SU-DHL-6 (cell line): Measurements from ENCODE around the gene DNAH17.

Experiments used
- H2AFZ ChIP-seq: fragments of 200-600 bp; sonication (generic); 2 replicates; pipeline ENCODE4 v1.6.1; 2014; ENCODE audit warnings: low read depth, mild to moderate bottlenecking, moderate library complexity, mixed read lengths, antibody characterized with exemption, low read length; ENCODE audit not compliant: severe bottlenecking
- H3F3A ChIP-seq: fragments of 200-600 bp; shearing (Covaris generic); 2 replicates; pipeline ENCODE4 v1.6.0; 2016; ENCODE audit warnings: antibody characterized with exemption, mild to moderate bottlenecking; ENCODE audit not compliant: insufficient read depth
- H3K27ac ChIP-seq: fragments of 200-600 bp; sonication (generic); 2 replicates; pipeline ENCODE4 v1.5.1; 2016; ENCODE audit warnings: low read depth, mild to moderate bottlenecking, low read length, moderate library complexity, mixed read lengths
- H3K27me3 ChIP-seq: fragments of 200-600 bp; sonication (generic), shearing (Covaris generic); 2 replicates; pipeline ENCODE4 v1.6.0; 2014; ENCODE audit warnings: mild to moderate bottlenecking, low read length
- H3K36me3 ChIP-seq: fragments of 200-600 bp; sonication (generic); 2 replicates; pipeline ENCODE4 v1.6.1; 2014; ENCODE audit warnings: mild to moderate bottlenecking, low read length, mixed read lengths
- H3K4me2 ChIP-seq: fragments of 300-600, 200-600 bp; shearing (Covaris generic), sonication (generic); 2 replicates; pipeline ENCODE4 v1.6.0; 2014; ENCODE audit warnings: low read length, low read depth, mild to moderate bottlenecking; ENCODE audit not compliant: poor library complexity, severe bottlenecking
- H3K4me3 ChIP-seq: fragments of 200-600 bp; sonication (generic); 2 replicates; pipeline ENCODE4 v1.5.1; 2014; ENCODE audit warnings: antibody characterized with exemption, low read length, mild to moderate bottlenecking, mixed read lengths; ENCODE audit not compliant: insufficient read depth, poor library complexity, severe bottlenecking
- H3K79me2 ChIP-seq: fragments of 200-600 bp; sonication (generic); 2 replicates; pipeline ENCODE4 v1.6.1; 2014; ENCODE audit warnings: mild to moderate bottlenecking, low read length, moderate library complexity; ENCODE audit not compliant: insufficient read depth
- H3K9ac ChIP-seq: fragments of 200-600 bp; sonication (generic); 2 replicates; pipeline ENCODE4 v1.7.0; 2014; ENCODE audit warnings: mild to moderate bottlenecking, low read length
- H3K9me2 ChIP-seq: fragments of 200-600 bp; sonication (generic); replicated peaks from 2 replicates; pipeline ENCODE4 v1.6.1; 2014; ENCODE audit warnings: low read length; ENCODE audit not compliant: insufficient read depth
- H3K9me3 ChIP-seq: fragments of 200-600 bp; sonication (generic); 2 replicates; pipeline ENCODE4 v1.6.1; 2014; ENCODE audit warnings: low read length, mixed read lengths; ENCODE audit not compliant: insufficient read depth
- H4K20me1 ChIP-seq: fragments of 200-600 bp; sonication (generic); 2 replicates; pipeline ENCODE4 v1.6.1; 2014; ENCODE audit warnings: low read depth, mild to moderate bottlenecking, antibody characterized with exemption, low read length, moderate library complexity, mixed read lengths
- EZH2phosphoT487 ChIP-seq: fragments of 200-600 bp; sonication (generic), shearing (Covaris generic); conservative IDR thresholded peaks from 2 replicates; pipeline ENCODE4 v1.6.1; 2018; ENCODE audit warnings: mild to moderate bottlenecking, antibody characterized with exemption, low read length, moderate library complexity, mixed read lengths
- TF ChIP-seq, protein P1 (sequence below): fragments of 200-600 bp; sonication (generic); IDR thresholded peaks from one replicate; pipeline ENCODE4 v1.5.1; 2017; ENCODE audit warnings: antibody characterized with exemption, mild to moderate bottlenecking, low read length, moderate library complexity; ENCODE audit not compliant: insufficient read depth, poor library complexity, severe bottlenecking

Gene DNAH17

DNA sequence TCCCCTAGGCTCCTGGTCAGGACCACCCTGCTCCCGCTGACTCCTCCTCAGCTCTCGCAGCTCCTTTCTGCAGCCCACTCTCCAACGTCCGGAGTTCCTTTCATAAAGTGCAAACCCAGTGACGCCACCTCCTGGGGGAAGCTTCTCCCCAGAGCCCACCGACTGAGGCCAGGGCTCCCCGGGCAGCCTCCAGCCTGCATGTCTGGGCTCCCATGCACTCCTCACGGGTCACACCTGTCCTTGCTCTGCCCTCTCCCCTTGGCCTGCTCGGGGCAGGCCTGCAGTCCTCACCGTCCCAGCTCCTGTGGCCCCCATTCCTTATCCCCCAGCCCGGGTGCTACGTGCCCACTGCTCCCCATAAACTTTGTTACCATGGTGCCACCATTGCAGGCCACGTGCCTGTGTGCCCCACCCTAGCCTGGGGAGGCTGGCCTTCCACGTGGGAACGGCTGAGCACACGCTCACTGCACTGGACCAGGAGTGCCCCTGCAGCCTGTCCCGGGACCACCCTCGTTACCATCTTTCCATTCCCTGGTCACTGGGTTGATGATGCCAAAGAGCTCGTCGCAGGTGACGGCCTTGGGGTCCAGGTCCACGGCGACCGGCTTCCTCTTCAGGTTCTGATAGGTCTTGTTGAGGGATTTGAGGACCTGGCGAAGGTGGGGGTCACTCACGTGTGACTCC is 84.9 kb downstream of the DNAH17 start:
- H3K27ac ChIP-seq, result no peak overlapping the region
- no peaks in the 10 kb centered on the region for H3F3A ChIP-seq

DNA sequence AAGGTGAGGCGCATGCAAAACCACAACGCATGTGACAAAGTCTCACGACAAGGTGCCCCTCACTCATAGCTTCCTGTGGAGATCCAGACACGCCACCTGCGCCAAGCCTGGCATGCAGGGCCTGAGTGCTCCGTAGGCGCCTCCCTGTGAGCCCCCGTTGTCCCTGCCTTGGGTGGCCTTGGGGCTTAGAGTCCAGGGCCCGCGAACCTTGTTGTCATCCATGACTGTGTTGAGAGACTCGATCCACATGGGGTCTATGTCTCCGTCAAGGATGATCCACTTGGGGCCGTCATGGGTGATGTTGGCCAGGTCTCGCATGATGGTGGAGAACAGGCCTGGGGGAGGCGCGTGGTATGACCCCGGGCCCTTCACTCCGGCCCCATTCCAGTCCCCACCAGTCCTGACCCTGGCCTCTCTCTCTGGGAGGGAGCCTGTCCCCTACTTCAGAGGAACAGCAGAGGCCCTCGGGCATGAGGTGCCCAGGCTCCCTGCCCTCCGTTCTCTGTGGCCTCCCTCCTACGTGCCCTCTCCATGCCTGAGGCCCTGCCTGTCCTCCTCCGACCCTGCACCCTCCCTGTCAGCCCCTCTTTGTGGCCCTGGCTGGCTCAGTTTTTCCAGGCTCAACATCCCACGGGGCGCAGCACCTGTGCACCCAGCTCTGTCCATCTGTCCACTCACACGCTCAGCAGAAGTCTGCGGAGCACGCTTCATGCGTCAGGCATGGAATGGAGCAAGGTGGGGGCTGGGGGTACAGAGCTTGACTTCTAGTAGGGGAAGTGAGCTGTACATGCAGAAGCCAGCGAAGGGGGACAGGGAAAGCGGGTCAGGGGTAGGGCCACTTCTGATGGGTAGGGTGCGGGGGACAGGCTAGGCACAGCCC is 85.7 kb downstream of the DNAH17 start:
- TF ChIP-seq EZH2phosphoT487, result no peak
- TF ChIP-seq, protein P1, sequence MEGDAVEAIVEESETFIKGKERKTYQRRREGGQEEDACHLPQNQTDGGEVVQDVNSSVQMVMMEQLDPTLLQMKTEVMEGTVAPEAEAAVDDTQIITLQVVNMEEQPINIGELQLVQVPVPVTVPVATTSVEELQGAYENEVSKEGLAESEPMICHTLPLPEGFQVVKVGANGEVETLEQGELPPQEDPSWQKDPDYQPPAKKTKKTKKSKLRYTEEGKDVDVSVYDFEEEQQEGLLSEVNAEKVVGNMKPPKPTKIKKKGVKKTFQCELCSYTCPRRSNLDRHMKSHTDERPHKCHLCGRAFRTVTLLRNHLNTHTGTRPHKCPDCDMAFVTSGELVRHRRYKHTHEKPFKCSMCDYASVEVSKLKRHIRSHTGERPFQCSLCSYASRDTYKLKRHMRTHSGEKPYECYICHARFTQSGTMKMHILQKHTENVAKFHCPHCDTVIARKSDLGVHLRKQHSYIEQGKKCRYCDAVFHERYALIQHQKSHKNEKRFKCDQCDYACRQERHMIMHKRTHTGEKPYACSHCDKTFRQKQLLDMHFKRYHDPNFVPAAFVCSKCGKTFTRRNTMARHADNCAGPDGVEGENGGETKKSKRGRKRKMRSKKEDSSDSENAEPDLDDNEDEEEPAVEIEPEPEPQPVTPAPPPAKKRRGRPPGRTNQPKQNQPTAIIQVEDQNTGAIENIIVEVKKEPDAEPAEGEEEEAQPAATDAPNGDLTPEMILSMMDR, result no peak
- H4K20me1 ChIP-seq, result no peaks in the 10 kb centered on the region
- no peak overlapping the region for H3K27ac ChIP-seq
- no peaks in the 10 kb centered on the region for H3K9me2 ChIP-seq
- no peak overlapping the region for H3K4me2 ChIP-seq
- H3F3A ChIP-seq, result no peaks in the 10 kb centered on the region
- H3K9me3 ChIP-seq, result no peaks in the 10 kb centered on the region
- H3K9ac ChIP-seq, result no peak overlapping the region
- no peaks in the 10 kb centered on the region for H3K36me3 ChIP-seq
- H3K4me3 ChIP-seq, result no peak overlapping the region
- H3K79me2 ChIP-seq, result no peaks in the 10 kb centered on the region
- 0 out of 2 replicates have a peak, but pooled peaks cover 3% of the 10 kb centered on the region for H3K27me3 ChIP-seq
- H2AFZ ChIP-seq, result no peak overlapping the region

More for the DNA sequence above, 84.9 kb downstream of the DNAH17 start:
- Histone ChIP-seq H3K4me3 (no peak overlapping the region), H3K9ac (no peak overlapping the region), H3K9me3 (no peaks in the 10 kb centered on the region), H3K79me2 (no peaks in the 10 kb centered on the region), H3K9me2 (no peaks in the 10 kb centered on the region), H3K27me3 (0 out of 2 replicates have a peak, but pooled peaks cover 3% of the 10 kb centered on the region), H4K20me1 (no peaks in the 10 kb centered on the region), H2AFZ (no peak overlapping the region), H3K4me2 (no peak overlapping the region), H3K36me3 (no peaks in the 10 kb centered on the region)
- TF ChIP-seq, protein P1, result no peak
- no peak for TF ChIP-seq EZH2phosphoT487

DNA sequence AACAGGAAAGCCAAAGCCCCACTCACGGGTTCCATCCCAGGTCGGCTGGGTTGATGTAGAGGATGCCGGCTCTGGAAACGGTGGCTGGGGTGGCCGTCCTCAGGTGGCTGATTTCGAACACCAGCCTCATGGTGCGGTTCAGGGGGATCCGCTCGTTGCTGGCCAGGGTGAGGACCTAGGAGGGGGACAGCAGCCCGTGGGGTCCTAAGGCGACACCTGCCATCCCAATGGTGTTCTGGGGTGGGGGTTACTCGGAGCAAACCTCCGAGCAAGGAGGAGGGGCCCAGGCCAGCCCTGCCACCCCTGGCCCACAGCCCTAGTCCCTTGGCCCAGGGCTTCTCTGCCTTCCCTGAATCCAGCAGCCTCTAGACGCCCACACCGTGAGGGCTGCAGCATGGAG is 86.5 kb downstream of the DNAH17 start:
- H3K36me3 ChIP-seq, result no peaks in the 10 kb centered on the region
- H3K9ac ChIP-seq, result no peak overlapping the region
- H3K9me3 ChIP-seq, result no peaks in the 10 kb centered on the region
- H4K20me1 ChIP-seq, result no peaks in the 10 kb centered on the region
- H3K9me2 ChIP-seq, result no peaks in the 10 kb centered on the region
- H3F3A ChIP-seq, result no peaks in the 10 kb centered on the region
- H3K27ac ChIP-seq, result no peak overlapping the region
- TF ChIP-seq EZH2phosphoT487, result no peak
- TF ChIP-seq, protein P1, result no peak
- no peak overlapping the region for H3K4me3 ChIP-seq
- H2AFZ ChIP-seq, result no peak overlapping the region
- H3K79me2 ChIP-seq, result no peaks in the 10 kb centered on the region
- no peak overlapping the region for H3K4me2 ChIP-seq
- 0 out of 2 replicates have a peak, but pooled peaks cover 3% of the 10 kb centered on the region for H3K27me3 ChIP-seq
